Caco-2 (cell line): Measurements from ENCODE around the gene TOR2A. TPM values are rescaled to one million over a fixed set of nuclear protein-coding genes. Genes with fewer than 3 reads are reported as not detected.

Experiments used
- BruUV-seq: library from RNA; stranded (reverse); fragments of 400-500 nt; replicated peaks from 2 replicates; lab custom pipeline; 2021; lab: Mats Ljungman, UMichigan
- CTCF ChIA-PET: fragments of 300-600 bp; sonication (Branson Sonifier 250); formaldehyde crosslinking; loops from one replicate; lab custom pipeline; 2022; ENCODE audit warnings: antibody characterized with exemption; lab: Charles Lee
- POLR2A ChIA-PET: fragments of 300-600 bp; sonication (Branson Sonifier 250); formaldehyde crosslinking; loops from one replicate; lab custom pipeline; 2022; ENCODE audit warnings: antibody characterized with exemption; lab: Charles Lee
- DNase-seq, 2 experiments: peaks; one replicate each; pipeline versions ENCODE4 v3.0.0 to v3.0.0-alpha.2; 2020 to 2022
- H3K27me3 ChIP-seq: replicated peaks from 2 replicates; pipeline ENCODE4 v1.6.0; 2011; ENCODE audit warnings: low read length; ENCODE audit not compliant: control insufficient read depth, insufficient read depth
- H3K36me3 ChIP-seq: 2 replicates; pipeline ENCODE4 v1.5.1; 2011; ENCODE audit warnings: low read length; ENCODE audit not compliant: control insufficient read depth, insufficient read depth
- H3K4me1 ChIP-seq: fragments of 250-450 bp; sonication (Bioruptor Pico); 2 replicates; pipeline ENCODE4 v1.5.1; 2020; ENCODE audit warnings: mild to moderate bottlenecking
- H3K4me3 ChIP-seq: 2 replicates; pipeline ENCODE4 v1.5.1; 2011; ENCODE audit warnings: low read depth, mild to moderate bottlenecking, control low read depth, low read length
- H3K9me3 ChIP-seq: fragments of 250-450 bp; sonication (Bioruptor Pico); 2 replicates; pipeline ENCODE4 v1.5.1; 2020; ENCODE audit warnings: mild to moderate bottlenecking, moderate library complexity
- H3K27ac Mint-ChIP-seq: one replicate; pipeline ENCODE4 v1.8.0; 2022; ENCODE audit warnings: mixed read lengths; ENCODE audit not compliant: unreplicated experiment
- H3K27me3 Mint-ChIP-seq: one replicate; pipeline ENCODE4 v1.8.0; 2022; ENCODE audit warnings: mixed read lengths; ENCODE audit not compliant: insufficient read depth, unreplicated experiment
- H3K36me3 Mint-ChIP-seq: one replicate; pipeline ENCODE4 v1.8.0; 2022; ENCODE audit warnings: mild to moderate bottlenecking, mixed read lengths; ENCODE audit not compliant: insufficient read depth, unreplicated experiment
- H3K4me1 Mint-ChIP-seq: one replicate; pipeline ENCODE4 v1.8.0; 2022; ENCODE audit warnings: low read depth, mixed read lengths; ENCODE audit not compliant: unreplicated experiment
- H3K4me3 Mint-ChIP-seq: one replicate; pipeline ENCODE4 v1.8.0; 2022; ENCODE audit warnings: mild to moderate bottlenecking, moderate library complexity, mixed read lengths; ENCODE audit not compliant: unreplicated experiment
- H3K9me3 Mint-ChIP-seq: one replicate; pipeline ENCODE4 v1.8.0; 2022; ENCODE audit warnings: mixed read lengths; ENCODE audit not compliant: unreplicated experiment
- CTCF ChIP-seq, 2 experiments: fragments of 200-600 bp in 1 of 2; IDR thresholded peaks; 1 replicate in 1 of 2; 2 replicates in 1 of 2; pipeline versions ENCODE4 v1.5.1 to v1.8.0; 2011 to 2022; ENCODE audit warnings: antibody characterized with exemption in 1 of 2, control low read depth in 1 of 2, inconsistent platforms in 1 of 2, low read depth in 1 of 2, low read length in 1 of 2, mild to moderate bottlenecking in 1 of 2, moderate library complexity in 1 of 2; ENCODE audit not compliant: insufficient read depth in 1 of 2, severe bottlenecking in 1 of 2, unreplicated experiment in 1 of 2
- intact Hi-C: fragments of 100-400 bp; cut with micrococcal nuclease; formaldehyde crosslinking; loops from one replicate; pipeline ENCODE4 v1.10.0; 2022; ENCODE audit not compliant: unreplicated experiment
- total RNA-seq: library from RNA; stranded (reverse); gene quantifications from 2 replicates; pipeline ENCODE4 v1.2.3, GENCODE V29; 2022

Gene TOR2A
- total RNA-seq, 1 experiment from 2014 or later, result 12.9 TPM

GRCh38 chr9:127714020-127714750 lies 20.9 kb downstream of the TOR2A start:
- Histone ChIP-seq H3K9me3 (no peaks in the 10 kb centered on the region), H3K27me3 (no peaks in the 10 kb centered on the region), H3K4me1 (peaks cover 4% of the 10 kb centered on the region; the same call in 1 of the 2 replicates), H3K36me3 (no peaks in the 10 kb centered on the region), H3K4me3 (peak overlapping the region; percentile 71; the same call in 1 of the 2 replicates)
- no peak for TF ChIP-seq CTCF (IDR thresholded peaks at IDR 0.05; ENCODE audit: insufficient read depth in 1 of 2, low read depth in 1 of 2, low read length in 1 of 2, severe bottlenecking in 1 of 2, unreplicated experiment in 1 of 2)
- no peak for DNase-seq
- BruUV-seq, result no TSS peak
- Mint-ChIP-seq H3K9me3 (no peaks in the 10 kb centered on the region), H3K27me3 (no peaks in the 10 kb centered on the region), H3K4me1 (peaks cover 7% of the 10 kb centered on the region), H3K36me3 (peaks cover 6% of the 10 kb centered on the region), H3K27ac (no peak overlapping the region), H3K4me3 (peak overlapping the region; percentile 85)
- intact Hi-C loops, result no loop called here
- CTCF ChIA-PET, result interaction anchor here (0.6 to 1.1 kb wide), 2 partner anchors 21 to 197 kb away, joined by 3 read pairs; partner anchors contain the start of gene TOR2A
- POLR2A ChIA-PET, result no interaction called here

DNA sequence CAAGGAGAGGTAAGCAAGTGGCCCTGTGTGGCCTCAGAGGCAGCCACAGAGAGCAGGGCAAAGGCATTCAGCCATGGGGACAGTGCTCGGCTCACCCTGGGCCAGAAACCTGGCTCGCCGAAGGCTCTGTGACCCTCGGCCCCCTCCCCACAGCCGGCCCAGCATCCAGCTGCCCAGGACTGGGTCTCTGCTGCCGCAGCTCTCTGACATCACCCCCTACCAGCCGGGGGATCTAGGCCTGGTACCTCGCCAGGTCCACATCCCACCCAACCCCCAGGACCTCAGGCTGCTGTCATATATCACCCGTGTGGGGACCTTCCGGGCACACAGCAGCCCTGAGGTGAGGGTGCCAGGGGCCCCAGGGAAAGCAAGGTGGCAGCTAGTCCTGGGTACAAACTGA lies 22.2 kb downstream of the TOR2A start:
- CTCF ChIA-PET, result no interaction called here
- TF ChIP-seq CTCF (IDR thresholded peaks at IDR 0.05; ENCODE audit: insufficient read depth in 1 of 2, low read depth in 1 of 2, low read length in 1 of 2, severe bottlenecking in 1 of 2, unreplicated experiment in 1 of 2), result no peak
- peaks cover 7% of the 10 kb centered on the region for H3K4me1 Mint-ChIP-seq
- no peak for DNase-seq
- H3K9me3 Mint-ChIP-seq, result peaks cover 9% of the 10 kb centered on the region
- no peak overlapping the region for H3K4me3 ChIP-seq
- POLR2A ChIA-PET, result no interaction called here
- H3K36me3 Mint-ChIP-seq, result peaks cover 6% of the 10 kb centered on the region
- no peaks in the 10 kb centered on the region for H3K9me3 ChIP-seq
- H3K4me1 ChIP-seq, result peaks cover 4% of the 10 kb centered on the region; the same call in 1 of the 2 replicates
- H3K27me3 ChIP-seq, result no peaks in the 10 kb centered on the region
- no TSS peak for BruUV-seq
- no peak overlapping the region for H3K27ac Mint-ChIP-seq
- no peaks in the 10 kb centered on the region for H3K36me3 ChIP-seq
- H3K4me3 Mint-ChIP-seq, result no peak overlapping the region
- intact Hi-C loops, result no loop called here
- no peaks in the 10 kb centered on the region for H3K27me3 Mint-ChIP-seq

GRCh38 chr9:127712371-127712770 lies 22.7 kb downstream of the TOR2A start:
- intact Hi-C loops, result no loop called here
- ChIA-PET CTCF (no interaction called here), POLR2A (no interaction called here)
- Histone ChIP-seq H3K4me1 (peaks cover 4% of the 10 kb centered on the region; the same call in 1 of the 2 replicates), H3K9me3 (no peaks in the 10 kb centered on the region), H3K27me3 (no peaks in the 10 kb centered on the region), H3K36me3 (no peaks in the 10 kb centered on the region), H3K4me3 (no peak overlapping the region)
- no peak overlapping the region for H3K27ac Mint-ChIP-seq
- no peak for TF ChIP-seq CTCF (IDR thresholded peaks at IDR 0.05; ENCODE audit: insufficient read depth in 1 of 2, low read depth in 1 of 2, low read length in 1 of 2, severe bottlenecking in 1 of 2, unreplicated experiment in 1 of 2)
- DNase-seq, result no peak
- H3K4me1 Mint-ChIP-seq, result peaks cover 7% of the 10 kb centered on the region
- no peak overlapping the region for H3K4me3 Mint-ChIP-seq
- H3K9me3 Mint-ChIP-seq, result peaks cover 9% of the 10 kb centered on the region
- BruUV-seq, result no TSS peak
- no peaks in the 10 kb centered on the region for H3K27me3 Mint-ChIP-seq
- H3K36me3 Mint-ChIP-seq, result peaks cover 6% of the 10 kb centered on the region
